Activated CD8-positive, alpha-beta T cell treated with anti-CD3 and anti-CD28 coated beads for 36 hours (primary cell): ENCODE data around the gene SUPT7L. TPM values are rescaled to one million over a fixed set of nuclear protein-coding genes. Genes with fewer than 3 reads are reported as not detected.

Experiments used
- ATAC-seq: fragments of 200-7000 bp; cut with Tn5 transposase; one replicate; pipeline ENCODE4 v1.10.0; 2021; ENCODE audit warnings: mild to moderate bottlenecking, moderate library complexity
- CTCF ChIA-PET: fragments of 350-600 bp; sonication (Branson Sonifier 250); formaldehyde crosslinking; loops from one replicate; lab custom pipeline; 2021; ENCODE audit warnings: antibody characterized with exemption; lab: Charles Lee
- POLR2A ChIA-PET: fragments of 350-600 bp; sonication (Branson Sonifier 250); formaldehyde crosslinking; loops from one replicate; lab custom pipeline; 2021; ENCODE audit warnings: antibody characterized with exemption; lab: Charles Lee
- DNase-seq: peaks from one replicate; pipeline ENCODE4 v3.0.0-alpha.2; 2020
- H3K27ac Mint-ChIP-seq: one replicate; pipeline ENCODE4 v1.8.0; 2021; ENCODE audit warnings: mild to moderate bottlenecking, mixed read lengths
- H3K27me3 Mint-ChIP-seq: one replicate; pipeline ENCODE4 v1.8.0; 2021; ENCODE audit warnings: mixed read lengths
- H3K36me3 Mint-ChIP-seq: one replicate; pipeline ENCODE4 v1.8.0; 2021; ENCODE audit warnings: low read depth, mixed read lengths
- H3K4me1 Mint-ChIP-seq: one replicate; pipeline ENCODE4 v1.8.0; 2021; ENCODE audit warnings: low read depth, mixed read lengths
- H3K4me3 Mint-ChIP-seq: one replicate; pipeline ENCODE4 v1.8.0; 2021; ENCODE audit warnings: mild to moderate bottlenecking, moderate library complexity, mixed read lengths
- H3K9me3 Mint-ChIP-seq: one replicate; pipeline ENCODE4 v1.8.0; 2021; ENCODE audit warnings: mixed read lengths
- intact Hi-C: fragments of 100-400 bp; cut with micrococcal nuclease; formaldehyde crosslinking; loops from one replicate; pipeline ENCODE4 v1.10.0; 2022
- total RNA-seq, 2 experiments: library from RNA; stranded (reverse); gene quantifications; one replicate each; pipeline ENCODE4 v1.2.3, GENCODE V29; 2021
- TF ChIP-seq, protein P1 (sequence below): fragments of 200-600 bp; IDR thresholded peaks from one replicate; pipeline ENCODE4 v1.8.0; 2022; ENCODE audit warnings: antibody characterized with exemption, mild to moderate bottlenecking

Gene SUPT7L
- total RNA-seq, 2 experiments from 2014 or later = 21.8 to 22.6 TPM

DNA sequence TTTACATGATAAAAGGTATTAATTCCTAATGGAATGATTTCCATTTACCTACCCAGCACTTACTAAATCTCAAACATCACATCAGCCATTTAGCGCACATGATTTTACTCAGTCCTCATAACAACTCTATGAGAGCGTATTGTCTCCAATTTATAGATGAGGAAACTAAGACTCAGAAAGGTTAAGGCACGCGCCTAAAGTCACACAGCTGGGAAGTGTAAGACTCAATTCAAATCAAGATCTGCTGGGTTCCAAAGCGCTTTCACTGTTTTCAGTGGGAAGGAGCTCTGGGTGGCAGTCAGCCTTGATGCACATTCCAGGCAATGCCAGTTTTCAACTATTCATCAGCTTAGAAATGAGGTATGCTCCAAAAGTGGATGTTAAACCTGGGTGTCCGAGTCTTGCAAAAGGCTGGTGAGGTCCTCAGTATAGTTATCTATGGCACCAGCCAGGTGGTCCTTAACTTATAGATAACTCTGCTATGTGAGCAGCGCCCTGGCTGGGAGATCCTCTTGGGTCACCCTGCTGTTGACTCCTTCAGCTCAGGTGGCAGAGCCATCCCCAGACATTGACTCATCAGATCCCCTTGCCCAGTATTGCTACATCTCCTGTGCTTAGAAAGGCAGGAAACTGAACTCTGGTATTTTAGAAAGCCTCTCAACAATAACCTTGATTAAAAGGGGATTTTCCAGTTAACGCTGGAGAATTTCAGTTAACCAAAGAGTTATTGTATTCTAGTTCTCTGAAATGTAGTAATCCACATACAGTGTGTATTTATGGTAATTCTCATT, 47.4 kb upstream of the SUPT7L start:
- Mint-ChIP-seq H3K9me3 (no peaks in the 10 kb centered on the region), H3K27me3 (peaks cover 3% of the 10 kb centered on the region), H3K4me1 (peaks cover 22% of the 10 kb centered on the region), H3K36me3 (no peaks in the 10 kb centered on the region), H3K4me3 (no peak overlapping the region), H3K27ac (no peak overlapping the region)
- peak; percentile 40 for ATAC-seq
- peak; percentile 24 for DNase-seq
- intact Hi-C loops = loop anchor here (10.0 kb wide), 1 partner anchor 684 kb away; the partner anchor contains the start of gene FOSL2
- ChIA-PET CTCF (interaction anchor here (1.0 to 5.4 kb wide), 3 partner anchors 12 to 28 kb away, joined by 3 to 25 read pairs (median 11); no protein-coding TSS in a partner anchor), POLR2A (interaction anchor here (0.7 kb wide), 1 partner anchor 848 kb away, joined by 3 read pairs; no protein-coding TSS in a partner anchor)
- TF ChIP-seq, protein P1, sequence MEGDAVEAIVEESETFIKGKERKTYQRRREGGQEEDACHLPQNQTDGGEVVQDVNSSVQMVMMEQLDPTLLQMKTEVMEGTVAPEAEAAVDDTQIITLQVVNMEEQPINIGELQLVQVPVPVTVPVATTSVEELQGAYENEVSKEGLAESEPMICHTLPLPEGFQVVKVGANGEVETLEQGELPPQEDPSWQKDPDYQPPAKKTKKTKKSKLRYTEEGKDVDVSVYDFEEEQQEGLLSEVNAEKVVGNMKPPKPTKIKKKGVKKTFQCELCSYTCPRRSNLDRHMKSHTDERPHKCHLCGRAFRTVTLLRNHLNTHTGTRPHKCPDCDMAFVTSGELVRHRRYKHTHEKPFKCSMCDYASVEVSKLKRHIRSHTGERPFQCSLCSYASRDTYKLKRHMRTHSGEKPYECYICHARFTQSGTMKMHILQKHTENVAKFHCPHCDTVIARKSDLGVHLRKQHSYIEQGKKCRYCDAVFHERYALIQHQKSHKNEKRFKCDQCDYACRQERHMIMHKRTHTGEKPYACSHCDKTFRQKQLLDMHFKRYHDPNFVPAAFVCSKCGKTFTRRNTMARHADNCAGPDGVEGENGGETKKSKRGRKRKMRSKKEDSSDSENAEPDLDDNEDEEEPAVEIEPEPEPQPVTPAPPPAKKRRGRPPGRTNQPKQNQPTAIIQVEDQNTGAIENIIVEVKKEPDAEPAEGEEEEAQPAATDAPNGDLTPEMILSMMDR = no peak

DNA sequence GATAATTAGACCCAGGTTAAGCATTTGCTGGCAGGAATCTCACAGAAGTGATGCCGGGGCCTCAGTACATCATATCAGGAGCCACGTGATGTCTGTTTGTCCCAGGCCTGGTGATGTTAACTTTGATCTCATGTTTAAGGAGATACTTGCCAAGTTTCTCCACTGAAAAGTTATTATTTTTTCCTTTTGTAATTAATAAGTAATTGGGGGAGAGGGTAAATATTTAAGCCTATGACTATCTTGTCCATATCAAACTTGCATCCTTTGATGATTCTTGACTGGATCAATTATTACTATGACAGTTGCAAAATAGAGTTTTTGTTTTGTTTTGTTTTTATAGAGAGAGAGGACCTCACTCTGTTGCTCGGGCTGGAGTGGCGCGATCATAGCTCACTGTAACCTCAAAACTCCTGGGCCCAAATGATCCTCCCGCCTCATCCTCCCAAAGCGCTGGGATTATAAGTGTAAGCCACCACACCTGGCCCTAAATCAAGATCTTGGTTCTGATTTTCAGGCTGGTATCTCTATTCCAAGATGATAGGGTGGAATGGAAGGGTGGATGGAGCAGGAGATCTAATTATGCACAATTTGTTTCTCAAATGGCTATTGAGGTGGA, 46.7 kb upstream of the SUPT7L start:
- intact Hi-C loops = loop anchor here (10.0 kb wide), 1 partner anchor 685 kb away; the partner anchor contains the start of gene FOSL2
- ChIA-PET POLR2A (no interaction called here), CTCF (interaction anchor here (5.4 kb wide), 1 partner anchor 27 kb away, joined by 25 read pairs; no protein-coding TSS in a partner anchor)

DNA sequence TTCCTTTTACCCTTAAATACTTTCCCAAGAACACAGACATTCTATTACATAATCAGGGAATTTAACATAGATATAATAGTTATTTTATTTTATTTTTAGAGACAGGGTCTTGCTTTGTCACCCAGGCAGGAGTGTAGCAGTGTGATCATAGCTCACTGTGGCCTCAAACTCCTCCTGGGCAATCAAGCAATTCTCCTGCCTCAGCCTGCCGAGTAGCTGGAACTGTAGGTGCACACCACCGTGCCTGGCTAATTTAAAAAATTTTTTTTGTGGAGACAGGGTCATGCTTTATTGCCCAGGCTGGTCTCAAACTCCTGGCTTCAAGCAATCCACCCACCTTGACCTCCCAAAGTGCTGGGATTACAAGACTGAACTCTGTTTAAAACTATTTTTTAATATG, 45.9 kb upstream of the SUPT7L start:
- intact Hi-C loops = no loop called here

More for the DNA sequence above, 46.7 kb upstream of the SUPT7L start:
- no peak for DNase-seq
- no peaks in the 10 kb centered on the region for H3K9me3 Mint-ChIP-seq
- H3K36me3 Mint-ChIP-seq = no peaks in the 10 kb centered on the region
- TF ChIP-seq, protein P1 = no peak
- H3K27ac Mint-ChIP-seq = no peak overlapping the region
- no peak overlapping the region for H3K4me3 Mint-ChIP-seq
- no peak for ATAC-seq
- peaks cover 3% of the 10 kb centered on the region for H3K27me3 Mint-ChIP-seq
- H3K4me1 Mint-ChIP-seq = peaks cover 26% of the 10 kb centered on the region

DNA sequence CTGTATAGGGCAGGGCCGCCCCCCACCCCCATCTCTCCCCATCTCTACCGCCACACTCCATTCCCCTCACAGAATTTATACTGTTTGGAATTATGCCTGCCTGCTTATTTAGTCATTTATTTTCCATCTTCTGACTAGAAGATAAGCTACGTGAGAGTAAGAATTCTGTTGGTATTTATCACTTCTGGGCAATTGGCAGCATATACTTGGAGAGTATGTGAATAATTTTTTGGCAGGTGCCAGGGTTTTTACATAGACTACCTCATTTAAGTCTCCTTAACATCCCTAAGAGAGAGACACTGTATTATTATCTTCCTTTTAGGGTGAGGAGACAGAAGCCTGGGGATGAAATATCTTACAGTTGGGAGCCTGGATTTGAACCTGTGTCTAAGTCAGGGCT, 45.3 kb upstream of the SUPT7L start:
- ChIA-PET POLR2A (interaction anchor here (0.6 kb wide), 1 partner anchor 841 kb away, joined by 3 read pairs; no protein-coding TSS in a partner anchor), CTCF (interaction anchor here (6.5 kb wide), 1 partner anchor 25 kb away, joined by 64 read pairs; no protein-coding TSS in a partner anchor)
- peaks cover 24% of the 10 kb centered on the region for H3K4me1 Mint-ChIP-seq
- no peaks in the 10 kb centered on the region for H3K9me3 Mint-ChIP-seq
- intact Hi-C loops = no loop called here
- ATAC-seq = no peak
- no peaks in the 10 kb centered on the region for H3K36me3 Mint-ChIP-seq
- no peak overlapping the region for H3K4me3 Mint-ChIP-seq
- TF ChIP-seq, protein P1 = no peak
- DNase-seq = no peak
- H3K27me3 Mint-ChIP-seq = peaks cover 3% of the 10 kb centered on the region
- H3K27ac Mint-ChIP-seq = no peak overlapping the region

More for the DNA sequence above, 45.9 kb upstream of the SUPT7L start:
- DNase-seq (no peak), ATAC-seq (no peak)
- Mint-ChIP-seq H3K4me1 (peaks cover 22% of the 10 kb centered on the region), H3K27me3 (peaks cover 3% of the 10 kb centered on the region), H3K4me3 (no peak overlapping the region), H3K9me3 (no peaks in the 10 kb centered on the region), H3K27ac (no peak overlapping the region), H3K36me3 (no peaks in the 10 kb centered on the region)
- TF ChIP-seq, protein P1 = no peak
- ChIA-PET CTCF (no interaction called here), POLR2A (no interaction called here)
